Lung (tissue), 12 donors: ENCODE results near the gene CKB. TPM values are rescaled to one million over a fixed set of nuclear protein-coding genes. Genes with fewer than 3 reads are reported as not detected.

Experiments used
- ATAC-seq: fragments of 200-7000 bp; cut with Tn5 transposase; one replicate; pipeline ENCODE4 v1.9.1; 2020; ENCODE audit warnings: moderate number of reproducible peaks; ENCODE audit not compliant: insufficient read depth, low FRiP score
- DNase-seq, 3 donors: peaks; one replicate each; pipeline ENCODE4 v3.0.0-alpha.2; 2013 to 2017
- H3K27ac ChIP-seq, 2 donors: one replicate each; pipeline ENCODE4 v1.5.1; 2013; ENCODE audit warnings: mild to moderate bottlenecking in 2 of 2, moderate library complexity in 2 of 2, control low read depth in 1 of 2, inconsistent platforms in 1 of 2, low read depth in 1 of 2, low read length in 1 of 2
- H3K27me3 ChIP-seq, 3 donors: one replicate each; pipeline ENCODE4 v1.5.1; 2013; ENCODE audit warnings: low read length in 2 of 3; ENCODE audit not compliant: control insufficient read depth in 3 of 3, insufficient read depth in 3 of 3
- H3K36me3 ChIP-seq, 4 donors: one replicate each; pipeline ENCODE4 v1.5.1; 2013; ENCODE audit warnings: low read length in 4 of 4, mild to moderate bottlenecking in 1 of 4, moderate library complexity in 1 of 4; ENCODE audit not compliant: control insufficient read depth in 4 of 4, insufficient read depth in 4 of 4
- H3K4me1 ChIP-seq, 5 donors: one replicate each; pipeline ENCODE4 v1.5.1; 2013; ENCODE audit warnings: low read length in 5 of 5, mild to moderate bottlenecking in 2 of 5, moderate library complexity in 1 of 5; ENCODE audit not compliant: control insufficient read depth in 5 of 5, insufficient read depth in 5 of 5
- H3K4me3 ChIP-seq: one replicate; pipeline ENCODE4 v1.5.1; 2013; ENCODE audit warnings: mild to moderate bottlenecking, control low read depth, moderate library complexity
- H3K9ac ChIP-seq, 2 donors: one replicate each; pipeline ENCODE4 v1.5.1; 2013; ENCODE audit warnings: low read length in 2 of 2, control low read depth in 1 of 2; ENCODE audit not compliant: insufficient read depth in 1 of 2
- H3K9me3 ChIP-seq, 4 donors: one replicate each; pipeline ENCODE4 v1.5.1; 2013; ENCODE audit warnings: low read length in 3 of 4, mild to moderate bottlenecking in 1 of 4, moderate library complexity in 1 of 4; ENCODE audit not compliant: control insufficient read depth in 4 of 4, insufficient read depth in 3 of 4
- CTCF ChIP-seq: IDR thresholded peaks from 2 replicates; pipeline ENCODE4 v1.5.1; 2012; ENCODE audit warnings: mild to moderate bottlenecking; ENCODE audit errors: control extremely low read depth, extremely low read depth
- WGBS, 2 donors: extraction: QIAGEN DNeasy Blood & Tissue Kit; methylation state at CpG; one replicate each; pipeline ENCODE4 v1.1.7; 2013; 5-methylcytosine and 5-hydroxymethylcytosine counted together
- polyA plus RNA-seq, 2 donors: library from polyadenylated mRNA; stranded (reverse); fragments of 200-250 nt; gene quantifications; one replicate each; pipeline ENCODE4 v1.2.1, GENCODE V29; 2013
- total RNA-seq, 2 donors: library from RNA; depleted of rRNA in 1 of 2; stranded (reverse); fragments of >200 nt in 1 of 2; gene quantifications; one replicate each; pipeline ENCODE4 v1.2.1, GENCODE V29; 2014 to 2021
- donor health status: control.
- donor health status: control.
- donor health status: Bipolar disorder and iron deficiency.
- donor health status: healthy.
- donor health status: DM: yes; HTN: yes; CAD: no.

Gene CKB
- total and polyA plus RNA-seq, 4 donors: 111 to 356 (median 277) TPM

- H3K36me3 ChIP-seq: no peaks in the 10 kb centered on the region
- peak overlapping the region in 1 of 2 donors; percentile 10 for H3K27ac ChIP-seq
- H3K4me1 ChIP-seq: peaks cover 0 to 32% (median 21%) of the 10 kb centered on the region in 5 donors
- ATAC-seq (no peak), DNase-seq (peak; percentile 51 to 60 (median 52))
- TF ChIP-seq CTCF: no peak
- H3K27me3 ChIP-seq: no peaks in the 10 kb centered on the region
- WGBS, 2 donors: 41 to 57% methylated on average over 20 of the region's 20 CpGs
- no peaks in the 10 kb centered on the region for H3K9me3 ChIP-seq
- H3K4me3 ChIP-seq: no peak overlapping the region
- no peak overlapping the region for H3K9ac ChIP-seq
Observed at GRCh38 chr14:103517721-103518421, 4.8 kb downstream of the CKB start.

- H3K9me3 ChIP-seq: no peaks in the 10 kb centered on the region
- H3K9ac ChIP-seq: no peak overlapping the region
- DNase-seq (no peak), ATAC-seq (no peak)
- no peak overlapping the region for H3K27ac ChIP-seq
- TF ChIP-seq CTCF: no peak
- no peaks in the 10 kb centered on the region for H3K36me3 ChIP-seq
- H3K4me3 ChIP-seq: no peak overlapping the region
- 75 to 90% methylated on average over 10 of the region's 10 CpGs for WGBS, 2 donors
- H3K4me1 ChIP-seq: peaks cover 0 to 36% (median 19%) of the 10 kb centered on the region in 5 donors
- H3K27me3 ChIP-seq: no peaks in the 10 kb centered on the region
Observed at GRCh38 chr14:103517174-103517566, 5.5 kb downstream of the CKB start.

GRCh38 chr14:103516426-103517173, 6.0 kb downstream of the CKB start:
- WGBS, 2 donors: 72 to 74% methylated on average over 10 of the region's 10 CpGs
- Histone ChIP-seq H3K4me3 (no peak overlapping the region), H3K36me3 (no peaks in the 10 kb centered on the region), H3K9ac (no peak overlapping the region), H3K27me3 (no peaks in the 10 kb centered on the region), H3K9me3 (no peaks in the 10 kb centered on the region), H3K27ac (no peak overlapping the region), H3K4me1 (peaks cover 0 to 36% (median 17%) of the 10 kb centered on the region in 5 donors)
- no peak for ATAC-seq
- no peak for DNase-seq
- TF ChIP-seq CTCF: no peak
